G401.6 (cell line): ENCODE data around the gene BCDIN3D.

Experiments
- FAIRE-seq: peaks from 2 replicates; lab custom pipeline; 2012; peaks lifted over from hg19 to GRCh38; lab: Jason Lieb, UNC

Gene BCDIN3D

GRCh38 chr12:49795654-49796105, 47.2 kb downstream of the BCDIN3D start:
- FAIRE-seq: no peak

DNA sequence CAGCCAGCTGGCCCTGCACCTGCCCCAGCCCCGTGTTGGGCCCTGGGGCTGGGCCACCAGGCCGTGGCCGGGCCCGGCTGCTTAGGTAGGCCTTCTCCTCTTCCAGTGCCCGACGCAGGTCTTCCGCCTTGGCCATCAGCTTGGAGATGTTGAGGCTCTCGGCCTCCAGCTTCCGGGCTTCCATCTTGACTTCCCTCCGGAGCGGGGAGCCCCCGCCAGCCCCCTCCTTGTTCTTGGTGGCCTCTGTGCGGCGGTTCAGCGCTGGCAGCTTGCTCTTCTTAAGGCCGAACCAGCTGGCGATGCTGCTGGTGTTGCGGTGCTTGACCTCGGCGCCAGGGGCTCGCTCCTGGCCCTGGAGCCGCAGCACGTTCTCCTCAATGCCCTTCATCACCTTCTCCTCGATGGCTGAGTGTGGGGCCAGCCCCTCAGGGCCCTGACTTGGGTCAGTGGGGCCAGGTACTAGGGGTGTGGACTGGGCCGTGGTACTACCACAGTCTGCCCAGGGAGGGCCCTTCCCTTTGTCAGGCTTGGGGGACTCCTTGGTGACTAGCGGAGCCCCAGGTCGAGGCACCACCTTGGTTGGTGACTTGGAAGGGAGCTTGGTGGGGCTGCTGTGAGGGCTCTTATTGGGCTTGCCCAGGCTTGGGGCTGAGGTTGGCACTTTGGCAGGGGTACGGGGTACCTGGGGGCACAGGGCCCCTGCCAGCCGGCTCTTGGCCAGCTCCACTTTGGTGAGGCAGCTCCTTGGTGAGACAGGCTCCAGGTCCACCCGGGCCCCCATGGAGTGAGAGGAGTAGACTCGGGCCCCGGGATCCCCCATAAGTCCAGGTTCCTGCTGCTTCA, 47.9 kb downstream of the BCDIN3D start:
- FAIRE-seq: no peak

DNA sequence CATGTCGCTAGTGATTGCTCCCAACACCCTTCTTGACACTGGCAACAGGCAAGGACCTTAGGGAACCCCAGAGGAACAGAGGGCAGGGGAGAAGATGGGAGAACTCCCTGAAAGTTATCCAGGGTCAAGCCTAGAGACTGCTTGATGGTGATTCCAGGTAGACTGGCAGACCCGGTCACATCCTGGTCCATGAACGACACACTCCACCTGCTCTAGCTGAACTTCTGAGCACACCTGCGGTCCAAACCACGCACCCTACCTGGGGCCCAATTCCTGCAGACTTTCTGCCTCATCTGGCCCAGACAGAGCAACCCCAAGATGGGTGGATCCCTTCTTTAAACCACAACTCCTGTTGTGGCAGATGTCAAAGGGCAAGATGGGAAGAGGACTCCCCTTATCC, 48.9 kb downstream of the BCDIN3D start:
- FAIRE-seq: no peak

- FAIRE-seq: no peak
Measured at GRCh38 chr12:49793620-49794019, 49.3 kb downstream of the BCDIN3D start.

DNA sequence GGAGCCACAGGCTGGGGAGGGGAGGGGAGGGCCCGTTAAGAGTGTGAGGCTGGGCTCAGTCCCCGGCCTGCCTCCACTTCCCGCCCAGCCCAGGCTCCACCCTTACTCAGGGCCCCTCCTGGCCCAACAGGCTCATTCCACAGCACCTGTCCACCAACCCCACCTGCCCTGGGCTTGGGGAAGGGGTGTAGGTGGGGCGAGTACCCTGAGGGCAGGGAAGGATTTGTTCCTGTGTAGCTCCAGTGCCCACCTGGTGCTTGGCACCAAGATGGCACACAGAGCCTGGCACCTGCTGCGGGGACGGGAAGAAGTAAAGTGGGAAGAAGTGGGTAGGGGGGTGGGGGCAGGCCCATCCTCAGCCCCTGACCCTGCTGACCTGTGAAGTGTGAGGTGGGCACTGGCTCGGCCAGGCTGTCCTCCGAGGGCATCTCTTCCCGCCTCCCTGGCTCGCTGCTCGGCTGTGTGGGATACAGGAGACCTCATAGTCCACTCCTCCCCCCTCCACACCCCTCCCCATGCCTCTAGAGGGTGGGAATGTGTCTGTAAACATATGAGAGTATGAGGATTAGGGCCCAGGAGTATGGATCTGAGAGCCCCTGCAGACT, 49.8 kb downstream of the BCDIN3D start:
- FAIRE-seq: no peak

DNA sequence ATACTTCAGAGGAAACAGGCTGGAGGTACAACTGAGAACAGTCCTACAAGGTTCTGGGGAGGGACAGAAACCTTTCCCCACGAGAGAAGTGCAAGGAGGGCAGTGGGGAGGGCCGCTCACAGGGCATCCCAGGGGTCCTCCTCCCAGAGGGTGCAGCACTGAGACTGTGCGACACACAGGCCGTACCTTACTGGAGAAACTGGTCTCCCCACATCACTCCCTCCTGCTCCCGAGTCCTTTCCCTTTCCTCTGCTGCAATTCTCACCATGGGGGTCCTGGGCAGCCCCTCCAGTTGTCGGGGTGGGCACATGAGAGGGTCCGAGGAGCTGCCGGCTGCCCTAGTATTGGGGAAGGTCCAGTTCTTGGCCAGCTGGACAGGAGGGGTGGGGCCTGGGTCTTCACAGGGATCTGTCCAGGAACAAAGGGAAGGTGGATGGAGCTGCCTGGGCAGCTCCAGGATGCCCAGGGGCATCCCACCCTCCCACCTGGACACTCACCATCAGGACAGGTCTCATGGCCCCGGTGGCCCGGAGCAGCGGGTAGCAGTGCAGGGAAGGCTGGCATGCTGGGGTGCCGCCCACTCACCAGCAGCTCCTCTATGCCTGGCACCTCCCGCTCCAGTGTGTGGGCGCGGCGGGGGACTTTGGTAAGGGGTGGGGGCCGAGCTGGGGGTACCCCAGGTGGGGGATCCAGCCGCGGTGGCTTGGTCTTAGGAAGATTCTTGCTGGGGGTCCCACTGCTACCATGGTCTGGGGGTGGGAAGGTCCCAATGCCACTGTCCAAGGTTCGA, 50.5 kb downstream of the BCDIN3D start:
- FAIRE-seq: no peak

DNA sequence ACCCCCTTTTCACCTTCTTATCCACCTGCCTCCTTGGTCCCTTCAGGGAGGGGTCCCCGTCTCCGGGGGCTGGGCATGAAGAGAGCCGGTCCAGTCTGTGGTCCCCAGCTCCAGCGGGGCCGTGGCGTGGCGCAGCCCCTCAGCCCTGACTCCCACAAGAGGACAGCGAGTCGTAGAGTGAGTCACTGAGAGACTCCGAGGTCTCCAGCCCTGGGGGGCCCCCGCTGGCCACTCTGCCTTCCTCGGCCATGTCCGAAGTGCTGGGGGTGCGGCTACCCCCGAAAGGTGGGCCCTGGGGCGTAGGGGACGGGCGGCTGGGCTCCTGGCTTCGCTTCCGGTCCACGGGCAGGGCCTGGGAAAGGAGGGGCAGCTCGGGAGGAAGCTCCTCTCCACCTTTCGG, 51.2 kb downstream of the BCDIN3D start:
- no peak for FAIRE-seq

- no peak for FAIRE-seq
Measured at GRCh38 chr12:49790741-49791555, 52.0 kb downstream of the BCDIN3D start.

- FAIRE-seq: no peak
Measured at GRCh38 chr12:49789992-49790391, 52.9 kb downstream of the BCDIN3D start.

- no peak for FAIRE-seq
Measured at GRCh38 chr12:49787672-49788071, 55.2 kb downstream of the BCDIN3D start.
